Trophoblast cell (in vitro differentiated cells and primary cell): Measurements from ENCODE around the gene RHOJ.

ENCODE experiments used
- DNase-seq, 2 donors: peaks; one replicate each; pipeline ENCODE4 v3.0.0-alpha.2; 2016
- H2AFZ ChIP-seq: 2 replicates; pipeline ENCODE4 v1.6.1; 2013; ENCODE audit warnings: low read length, moderate library complexity, mild to moderate bottlenecking; ENCODE audit not compliant: insufficient read depth, poor library complexity
- H2AK5ac ChIP-seq: 2 replicates; pipeline ENCODE4 v1.6.1; 2013; ENCODE audit warnings: mild to moderate bottlenecking, low read length
- H2BK120ac ChIP-seq: 2 replicates; pipeline ENCODE4 v1.6.1; 2013; ENCODE audit warnings: low read length, mild to moderate bottlenecking, moderate library complexity; ENCODE audit not compliant: insufficient read depth, poor library complexity
- H2BK12ac ChIP-seq: 2 replicates; pipeline ENCODE4 v1.6.1; 2013; ENCODE audit warnings: mild to moderate bottlenecking, low read length, moderate library complexity
- H2BK5ac ChIP-seq: 2 replicates; pipeline ENCODE4 v1.6.1; 2013; ENCODE audit warnings: low read length, low read depth, moderate library complexity, mild to moderate bottlenecking; ENCODE audit not compliant: poor library complexity
- H3K14ac ChIP-seq: 2 replicates; pipeline ENCODE4 v1.6.1; 2013; ENCODE audit warnings: mild to moderate bottlenecking, low read length
- H3K18ac ChIP-seq: 2 replicates; pipeline ENCODE4 v1.6.1; 2013; ENCODE audit warnings: mild to moderate bottlenecking, low read length
- H3K23ac ChIP-seq: 2 replicates; pipeline ENCODE4 v1.6.1; 2013; ENCODE audit warnings: low read length
- H3K27ac ChIP-seq: 2 replicates; pipeline ENCODE4 v1.5.1; 2013; ENCODE audit warnings: low read depth, mild to moderate bottlenecking, inconsistent platforms, low read length, moderate library complexity
- H3K27me3 ChIP-seq: 2 replicates; pipeline ENCODE4 v1.6.1; 2013; ENCODE audit warnings: inconsistent platforms, mild to moderate bottlenecking, low read length, moderate library complexity; ENCODE audit not compliant: insufficient read depth
- H3K36me3 ChIP-seq, 2 experiments: 1 replicate in 1 of 2; 2 replicates in 1 of 2; pipeline ENCODE4 v1.6.1; 2013; ENCODE audit warnings: low read length in 2 of 2, mild to moderate bottlenecking in 2 of 2, moderate library complexity in 1 of 2; ENCODE audit not compliant: insufficient read depth in 2 of 2, control insufficient read depth in 1 of 2
- H3K4ac ChIP-seq: 2 replicates; pipeline ENCODE4 v1.6.1; 2013; ENCODE audit warnings: low read depth, mild to moderate bottlenecking, low read length, moderate library complexity
- H3K4me1 ChIP-seq, 2 experiments: 1 replicate in 1 of 2; 2 replicates in 1 of 2; pipeline ENCODE4 v1.6.1; 2013; ENCODE audit warnings: low read length in 2 of 2, mild to moderate bottlenecking in 2 of 2, moderate library complexity in 1 of 2; ENCODE audit not compliant: insufficient read depth in 2 of 2, control insufficient read depth in 1 of 2
- H3K4me2 ChIP-seq: 2 replicates; pipeline ENCODE4 v1.6.1; 2013; ENCODE audit warnings: inconsistent platforms, mild to moderate bottlenecking, low read length, moderate library complexity
- H3K4me3 ChIP-seq: 2 replicates; pipeline ENCODE4 v1.5.1; 2013; ENCODE audit warnings: mild to moderate bottlenecking, low read depth, low read length, inconsistent platforms
- H3K79me1 ChIP-seq: one replicate; pipeline ENCODE4 v1.6.1; 2013; ENCODE audit warnings: low read length
- H3K79me2 ChIP-seq: 2 replicates; pipeline ENCODE4 v1.6.1; 2013; ENCODE audit warnings: low read length, mild to moderate bottlenecking; ENCODE audit not compliant: control insufficient read depth, insufficient read depth, poor library complexity
- H3K9ac ChIP-seq: 2 replicates; pipeline ENCODE4 v1.6.1; 2013; ENCODE audit warnings: mild to moderate bottlenecking, low read length
- H3K9me3 ChIP-seq: 2 replicates; pipeline ENCODE4 v1.6.1; 2013; ENCODE audit warnings: low read depth, mild to moderate bottlenecking, control low read depth, inconsistent platforms, low read length; ENCODE audit not compliant: insufficient read depth
- H4K12ac ChIP-seq: 2 replicates; pipeline ENCODE4 v1.6.1; 2013; ENCODE audit warnings: low read depth, mild to moderate bottlenecking, low read length, moderate library complexity
- H4K8ac ChIP-seq: 2 replicates; pipeline ENCODE4 v1.6.1; 2013; ENCODE audit warnings: low read depth, mild to moderate bottlenecking, low read length, moderate library complexity
- H4K91ac ChIP-seq: one replicate; pipeline ENCODE4 v1.6.1; 2013; ENCODE audit warnings: low read depth, mild to moderate bottlenecking, low read length, moderate library complexity
- WGBS: extraction: QIAGEN DNeasy Blood & Tissue Kit; methylation state at CpG from one replicate; pipeline ENCODE4 v1.1.7; 2013; ENCODE audit warnings: missing lambda C conversion rate; ENCODE audit not compliant: insufficient read length, insufficient coverage; ENCODE audit errors: extremely low coverage; 5-methylcytosine and 5-hydroxymethylcytosine counted together

The RHOJ gene

DNA sequence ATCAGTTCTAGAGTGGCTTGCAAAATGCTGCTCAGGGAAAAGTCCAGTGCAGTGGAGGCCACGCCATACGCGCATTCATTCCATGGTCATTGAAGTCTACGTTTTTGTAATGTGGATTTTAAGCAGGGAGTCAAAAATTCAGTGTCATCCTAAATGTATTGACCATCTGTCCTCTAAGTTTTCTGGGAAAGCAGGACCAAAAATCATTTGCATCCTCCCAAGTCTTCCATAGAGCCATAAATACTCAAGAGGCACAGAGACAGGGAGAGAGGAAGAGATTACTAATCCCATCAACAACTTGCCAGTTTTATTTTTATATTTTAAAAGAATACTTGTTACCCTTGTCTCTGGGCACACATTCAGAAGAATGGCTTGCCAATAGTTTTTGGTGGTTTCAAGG is 36.9 kb downstream of the RHOJ start:
- H4K91ac ChIP-seq = no peak overlapping the region
- no peak overlapping the region for H2AFZ ChIP-seq
- no peaks in the 10 kb centered on the region for H3K36me3 ChIP-seq
- no peak overlapping the region for H2BK120ac ChIP-seq
- no peak overlapping the region for H3K18ac ChIP-seq
- no peaks in the 10 kb centered on the region for H3K79me2 ChIP-seq
- H3K4me3 ChIP-seq = no peak overlapping the region
- H3K27ac ChIP-seq = no peak overlapping the region
- H3K9me3 ChIP-seq = no peaks in the 10 kb centered on the region
- no peak overlapping the region for H2AK5ac ChIP-seq
- H3K4me2 ChIP-seq = no peak overlapping the region
- H3K79me1 ChIP-seq = no peaks in the 10 kb centered on the region
- no peak overlapping the region for H4K12ac ChIP-seq
- no peaks in the 10 kb centered on the region for H3K4me1 ChIP-seq
- H3K9ac ChIP-seq = no peak overlapping the region
- no peak overlapping the region for H2BK5ac ChIP-seq
- H3K14ac ChIP-seq = no peak overlapping the region
- no CpG with 5 or more reads among the region's 4 CpGs for WGBS
- H3K23ac ChIP-seq = no peak overlapping the region
- H2BK12ac ChIP-seq = no peak overlapping the region
- no peak overlapping the region for H3K4ac ChIP-seq
- H3K27me3 ChIP-seq = no peaks in the 10 kb centered on the region
- no peak overlapping the region for H4K8ac ChIP-seq
- DNase-seq = no peak

- no peak for DNase-seq
- H3K9me3 ChIP-seq = no peaks in the 10 kb centered on the region
- WGBS = no CpG with 5 or more reads among the region's 5 CpGs
- no peaks in the 10 kb centered on the region for H3K36me3 ChIP-seq
- H3K18ac ChIP-seq = no peak overlapping the region
- H2BK12ac ChIP-seq = no peak overlapping the region
- no peak overlapping the region for H3K9ac ChIP-seq
- H3K4ac ChIP-seq = no peak overlapping the region
- no peak overlapping the region for H2BK5ac ChIP-seq
- no peaks in the 10 kb centered on the region for H3K79me2 ChIP-seq
- H3K4me3 ChIP-seq = no peak overlapping the region
- H2BK120ac ChIP-seq = no peak overlapping the region
- no peak overlapping the region for H3K4me2 ChIP-seq
- H3K27me3 ChIP-seq = no peaks in the 10 kb centered on the region
- no peak overlapping the region for H4K91ac ChIP-seq
- H4K12ac ChIP-seq = no peak overlapping the region
- H3K79me1 ChIP-seq = no peaks in the 10 kb centered on the region
- no peak overlapping the region for H3K23ac ChIP-seq
- H4K8ac ChIP-seq = no peak overlapping the region
- no peaks in the 10 kb centered on the region for H3K4me1 ChIP-seq
- no peak overlapping the region for H2AK5ac ChIP-seq
- no peak overlapping the region for H2AFZ ChIP-seq
- H3K14ac ChIP-seq = no peak overlapping the region
- H3K27ac ChIP-seq = no peak overlapping the region
These were observed 39.4 kb downstream of the RHOJ start for GRCh38 chr14:63243646-63244045.

GRCh38 chr14:63245893-63246292 is 41.6 kb downstream of the RHOJ start:
- Histone ChIP-seq H3K27me3 (no peaks in the 10 kb centered on the region), H2AFZ (no peak overlapping the region), H2BK5ac (no peak overlapping the region), H3K4ac (no peak overlapping the region), H4K8ac (no peak overlapping the region), H2BK120ac (no peak overlapping the region), H3K4me3 (no peak overlapping the region), H3K27ac (no peak overlapping the region), H3K79me1 (no peaks in the 10 kb centered on the region), H4K91ac (no peak overlapping the region), H3K9me3 (no peaks in the 10 kb centered on the region), H4K12ac (no peak overlapping the region), H3K36me3 (no peaks in the 10 kb centered on the region), H2AK5ac (no peak overlapping the region), H3K9ac (no peak overlapping the region), H3K18ac (no peak overlapping the region), H3K14ac (no peak overlapping the region), H3K79me2 (no peaks in the 10 kb centered on the region), H3K4me1 (no peaks in the 10 kb centered on the region), H2BK12ac (no peak overlapping the region), H3K23ac (no peak overlapping the region), H3K4me2 (no peak overlapping the region)
- no peak for DNase-seq
- WGBS = no CpG with 5 or more reads among the region's 1 CpG

DNA sequence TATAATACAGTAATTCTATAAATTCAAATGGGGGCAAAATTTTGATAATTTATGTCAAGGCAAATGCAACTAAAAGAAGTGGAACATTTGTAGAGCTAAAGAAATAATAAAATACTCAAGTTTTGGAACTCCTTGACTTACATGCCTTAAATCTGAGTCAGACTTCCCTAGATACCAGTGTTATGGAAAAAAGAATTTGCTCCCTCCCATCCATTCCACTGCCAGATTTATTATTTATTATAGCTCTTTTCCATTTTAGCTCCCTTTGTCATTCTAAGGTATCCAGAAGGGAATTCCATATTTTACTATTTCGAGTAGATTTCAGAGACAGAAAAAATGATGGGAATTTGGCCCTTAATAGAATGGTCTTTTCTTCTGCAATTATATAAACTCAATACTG is 44.0 kb downstream of the RHOJ start:
- Histone ChIP-seq H3K36me3 (no peaks in the 10 kb centered on the region), H2AK5ac (no peak overlapping the region), H3K4me3 (no peak overlapping the region), H3K14ac (no peak overlapping the region), H2BK120ac (no peak overlapping the region), H3K4ac (no peak overlapping the region), H4K12ac (no peak overlapping the region), H3K79me1 (no peaks in the 10 kb centered on the region), H3K4me1 (no peaks in the 10 kb centered on the region), H3K23ac (no peak overlapping the region), H3K27me3 (no peaks in the 10 kb centered on the region), H3K27ac (no peak overlapping the region), H4K8ac (no peak overlapping the region), H2BK5ac (no peak overlapping the region), H3K18ac (no peak overlapping the region), H3K9ac (no peak overlapping the region), H4K91ac (no peak overlapping the region), H2BK12ac (no peak overlapping the region), H3K79me2 (no peaks in the 10 kb centered on the region), H3K9me3 (no peaks in the 10 kb centered on the region), H3K4me2 (no peak overlapping the region), H2AFZ (no peak overlapping the region)
- peak in 1 of 2 donors; percentile 3 for DNase-seq
- WGBS = no CpG with 5 or more reads among the region's 1 CpG
